Smooth muscle cell (in vitro differentiated cells): ENCODE data around the gene KRT72. TPM values are rescaled to one million over a fixed set of nuclear protein-coding genes. Genes with fewer than 3 reads are reported as not detected.

Experiments
- DNase-seq: peaks from one replicate; lab custom pipeline; 2025; ENCODE audit not compliant: unreplicated experiment; lab: John Stamatoyannopoulos, UW
- H2AFZ ChIP-seq: fragments of 200-600 bp; sonication (generic); 2 replicates; pipeline ENCODE4 v1.6.0; 2016; ENCODE audit warnings: antibody characterized with exemption, low read depth, mild to moderate bottlenecking
- H3F3A ChIP-seq: fragments of 200-600 bp; sonication (generic); 2 replicates; pipeline ENCODE4 v1.6.0; 2017; ENCODE audit warnings: antibody characterized with exemption, low read depth
- H3K27ac ChIP-seq: fragments of 200-600 bp; sonication (generic); 2 replicates; pipeline ENCODE4 v1.5.1; 2016; ENCODE audit warnings: low read depth, mild to moderate bottlenecking
- H3K27me3 ChIP-seq: fragments of 200-600 bp; sonication (generic); 2 replicates; pipeline ENCODE4 v1.6.1; 2016; ENCODE audit warnings: low read depth, mild to moderate bottlenecking
- H3K36me3 ChIP-seq: fragments of 200-600 bp; sonication (generic); 2 replicates; pipeline ENCODE4 v1.5.1; 2016; ENCODE audit warnings: low read depth
- H3K4me1 ChIP-seq: fragments of 200-600 bp; sonication (generic); 2 replicates; pipeline ENCODE4 v1.5.1; 2016; ENCODE audit warnings: low read depth
- H3K4me2 ChIP-seq: fragments of 200-600 bp; sonication (generic); 2 replicates; pipeline ENCODE4 v1.6.0; 2016; ENCODE audit warnings: mild to moderate bottlenecking
- H3K4me3 ChIP-seq: fragments of 200-600 bp; sonication (generic); 2 replicates; pipeline ENCODE4 v1.5.1; 2016; ENCODE audit warnings: mild to moderate bottlenecking
- H3K79me2 ChIP-seq: fragments of 200-600 bp; sonication (generic); 2 replicates; pipeline ENCODE4 v1.6.0; 2016; ENCODE audit warnings: low read depth, mild to moderate bottlenecking
- H3K9ac ChIP-seq: fragments of 200-600 bp; sonication (generic); 2 replicates; pipeline ENCODE4 v1.6.0; 2016; ENCODE audit warnings: low read depth
- H3K9me3 ChIP-seq: fragments of 200-600 bp; sonication (generic); replicated peaks from 2 replicates; pipeline ENCODE4 v1.5.1; 2016; ENCODE audit warnings: low read depth
- H4K20me1 ChIP-seq: fragments of 200-600 bp; sonication (generic); 2 replicates; pipeline ENCODE4 v1.6.0; 2016; ENCODE audit warnings: low read depth
- WGBS: methylation state at CpG from one replicate; pipeline ENCODE4 v1.1.7; 2016; ENCODE audit warnings: low lambda C conversion rate; 5-methylcytosine and 5-hydroxymethylcytosine counted together
- polyA plus RNA-seq: library from polyadenylated mRNA; unstranded; fragments of >200 nt; fragmentation: Nextera tagmentation; extraction: Ambion mirVana; gene quantifications from 2 replicates; pipeline ENCODE4 v1.2.1, GENCODE V29; 2016
- total RNA-seq: library from RNA; depleted of rRNA; stranded (reverse); fragments of >200 nt; gene quantifications from 2 replicates; pipeline ENCODE4 v1.2.3, GENCODE V29; 2014
- TF ChIP-seq, protein P1 (sequence below): fragments of 200-600 bp; sonication (generic); IDR thresholded peaks from 2 replicates; pipeline ENCODE4 v1.5.1; 2017; ENCODE audit warnings: borderline replicate concordance, mild to moderate bottlenecking, antibody characterized with exemption; ENCODE audit not compliant: insufficient read depth, poor library complexity, severe bottlenecking

KRT72 gene
- total and polyA plus RNA-seq, 2 experiments from 2014 or later, result not detected

- Histone ChIP-seq H3K79me2 (no peaks in the 10 kb centered on the region), H3K4me3 (no peak overlapping the region), H3F3A (no peaks in the 10 kb centered on the region), H3K36me3 (no peaks in the 10 kb centered on the region), H3K9me3 (no peaks in the 10 kb centered on the region), H4K20me1 (no peaks in the 10 kb centered on the region), H3K27me3 (peaks cover 31% of the 10 kb centered on the region), H3K4me1 (peaks cover 3% of the 10 kb centered on the region), H3K4me2 (no peak overlapping the region), H3K9ac (no peak overlapping the region), H3K27ac (no peak overlapping the region), H2AFZ (no peak overlapping the region)
- TF ChIP-seq, protein P1, sequence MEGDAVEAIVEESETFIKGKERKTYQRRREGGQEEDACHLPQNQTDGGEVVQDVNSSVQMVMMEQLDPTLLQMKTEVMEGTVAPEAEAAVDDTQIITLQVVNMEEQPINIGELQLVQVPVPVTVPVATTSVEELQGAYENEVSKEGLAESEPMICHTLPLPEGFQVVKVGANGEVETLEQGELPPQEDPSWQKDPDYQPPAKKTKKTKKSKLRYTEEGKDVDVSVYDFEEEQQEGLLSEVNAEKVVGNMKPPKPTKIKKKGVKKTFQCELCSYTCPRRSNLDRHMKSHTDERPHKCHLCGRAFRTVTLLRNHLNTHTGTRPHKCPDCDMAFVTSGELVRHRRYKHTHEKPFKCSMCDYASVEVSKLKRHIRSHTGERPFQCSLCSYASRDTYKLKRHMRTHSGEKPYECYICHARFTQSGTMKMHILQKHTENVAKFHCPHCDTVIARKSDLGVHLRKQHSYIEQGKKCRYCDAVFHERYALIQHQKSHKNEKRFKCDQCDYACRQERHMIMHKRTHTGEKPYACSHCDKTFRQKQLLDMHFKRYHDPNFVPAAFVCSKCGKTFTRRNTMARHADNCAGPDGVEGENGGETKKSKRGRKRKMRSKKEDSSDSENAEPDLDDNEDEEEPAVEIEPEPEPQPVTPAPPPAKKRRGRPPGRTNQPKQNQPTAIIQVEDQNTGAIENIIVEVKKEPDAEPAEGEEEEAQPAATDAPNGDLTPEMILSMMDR, result no peak
- WGBS, result 93% methylated on average over 9 of the region's 9 CpGs
- DNase-seq, result no peak
Observed at GRCh38 chr12:52647601-52648000, 46.3 kb upstream of the KRT72 start.

GRCh38 chr12:52646613-52647012 is 45.4 kb upstream of the KRT72 start:
- WGBS, result 77% methylated on average over 12 of the region's 12 CpGs
- Histone ChIP-seq H3K27ac (no peak overlapping the region), H4K20me1 (no peaks in the 10 kb centered on the region), H3K9me3 (no peaks in the 10 kb centered on the region), H3K4me3 (no peak overlapping the region), H3K36me3 (no peaks in the 10 kb centered on the region), H3K9ac (no peak overlapping the region), H3K4me2 (no peak overlapping the region), H3K79me2 (no peaks in the 10 kb centered on the region), H3F3A (no peaks in the 10 kb centered on the region), H3K4me1 (peaks cover 3% of the 10 kb centered on the region), H3K27me3 (peaks cover 39% of the 10 kb centered on the region), H2AFZ (no peak overlapping the region)
- DNase-seq, result no peak
- TF ChIP-seq, protein P1, result no peak

- 93% methylated on average over 4 of the region's 4 CpGs for WGBS
- no peak overlapping the region for H3K9ac ChIP-seq
- no peak overlapping the region for H3K27ac ChIP-seq
- peaks cover 3% of the 10 kb centered on the region for H3K4me1 ChIP-seq
- no peaks in the 10 kb centered on the region for H3F3A ChIP-seq
- no peaks in the 10 kb centered on the region for H3K36me3 ChIP-seq
- DNase-seq, result no peak
- no peaks in the 10 kb centered on the region for H3K79me2 ChIP-seq
- H3K4me2 ChIP-seq, result no peak overlapping the region
- no peak overlapping the region for H2AFZ ChIP-seq
- TF ChIP-seq, protein P1, result no peak
- H3K27me3 ChIP-seq, result peaks cover 45% of the 10 kb centered on the region
- no peaks in the 10 kb centered on the region for H4K20me1 ChIP-seq
- H3K9me3 ChIP-seq, result no peaks in the 10 kb centered on the region
- no peak overlapping the region for H3K4me3 ChIP-seq
Observed at GRCh38 chr12:52645982-52646381, 44.7 kb upstream of the KRT72 start.

GRCh38 chr12:52645120-52645761 is 44.0 kb upstream of the KRT72 start:
- 87% methylated on average over 7 of the region's 7 CpGs for WGBS
- H3K27me3 ChIP-seq, result peaks cover 50% of the 10 kb centered on the region
- H4K20me1 ChIP-seq, result no peaks in the 10 kb centered on the region
- H3K4me1 ChIP-seq, result peaks cover 3% of the 10 kb centered on the region
- DNase-seq, result no peak
- H3K4me3 ChIP-seq, result no peak overlapping the region
- no peaks in the 10 kb centered on the region for H3K9me3 ChIP-seq
- no peaks in the 10 kb centered on the region for H3K36me3 ChIP-seq
- H3K79me2 ChIP-seq, result no peaks in the 10 kb centered on the region
- no peak overlapping the region for H2AFZ ChIP-seq
- TF ChIP-seq, protein P1, result no peak
- H3K27ac ChIP-seq, result no peak overlapping the region
- H3F3A ChIP-seq, result no peaks in the 10 kb centered on the region
- H3K4me2 ChIP-seq, result no peak overlapping the region
- no peak overlapping the region for H3K9ac ChIP-seq
